GM12878 (cell line): Measurements from ENCODE around the gene TBC1D8.

Experiments
- SMC3 ChIP-seq: IDR thresholded peaks from 2 replicates; pipeline ENCODE4 v1.6.1; 2011; ENCODE audit warnings: low read length, improper control_type of control experiment, borderline replicate concordance
- YY1 ChIP-seq: IDR thresholded peaks from 2 replicates; pipeline ENCODE4 v1.6.1; 2011; ENCODE audit warnings: low read depth, mild to moderate bottlenecking, low read length
- TF ChIP-seq, protein P1 (sequence below), 3 experiments: IDR thresholded peaks in 2 of 3; conservative IDR thresholded peaks in 1 of 3; 2 replicates each; pipeline ENCODE4 v1.5.1; 2011; ENCODE audit warnings: low read depth in 3 of 3, low read length in 3 of 3, mild to moderate bottlenecking in 3 of 3, control low read depth in 2 of 3, moderate library complexity in 2 of 3, inconsistent platforms in 1 of 3, mixed read lengths in 1 of 3; ENCODE audit not compliant: control insufficient read depth in 2 of 3, insufficient read depth in 1 of 3; ENCODE audit errors: extremely low read depth in 1 of 3

DNA sequence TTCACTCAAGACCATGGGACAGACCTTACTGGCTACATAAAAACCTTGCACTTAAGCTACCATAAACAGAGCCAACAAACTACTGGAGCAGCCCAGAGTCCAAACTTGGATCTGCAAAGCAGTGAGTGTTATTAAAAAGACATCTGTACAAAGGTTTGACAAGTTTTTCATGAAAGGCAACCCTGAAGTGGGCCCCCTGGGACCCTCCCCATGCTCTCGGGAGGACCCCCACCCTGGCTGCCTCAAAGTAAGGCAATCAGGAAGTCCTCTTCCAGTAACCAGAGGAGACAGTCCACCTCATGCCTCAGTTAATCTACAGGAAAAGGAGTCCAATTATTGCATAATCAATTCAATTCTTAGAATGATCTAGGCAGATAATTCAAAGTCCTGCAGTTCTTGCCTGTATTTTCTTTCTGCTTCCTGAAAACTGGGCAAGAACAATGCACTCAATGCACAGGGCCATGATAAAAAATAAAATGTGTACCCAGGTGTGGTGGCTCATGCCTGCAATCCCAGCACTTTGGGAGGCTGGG is 69.7 kb downstream of the TBC1D8 start:
- TF ChIP-seq, protein P1, sequence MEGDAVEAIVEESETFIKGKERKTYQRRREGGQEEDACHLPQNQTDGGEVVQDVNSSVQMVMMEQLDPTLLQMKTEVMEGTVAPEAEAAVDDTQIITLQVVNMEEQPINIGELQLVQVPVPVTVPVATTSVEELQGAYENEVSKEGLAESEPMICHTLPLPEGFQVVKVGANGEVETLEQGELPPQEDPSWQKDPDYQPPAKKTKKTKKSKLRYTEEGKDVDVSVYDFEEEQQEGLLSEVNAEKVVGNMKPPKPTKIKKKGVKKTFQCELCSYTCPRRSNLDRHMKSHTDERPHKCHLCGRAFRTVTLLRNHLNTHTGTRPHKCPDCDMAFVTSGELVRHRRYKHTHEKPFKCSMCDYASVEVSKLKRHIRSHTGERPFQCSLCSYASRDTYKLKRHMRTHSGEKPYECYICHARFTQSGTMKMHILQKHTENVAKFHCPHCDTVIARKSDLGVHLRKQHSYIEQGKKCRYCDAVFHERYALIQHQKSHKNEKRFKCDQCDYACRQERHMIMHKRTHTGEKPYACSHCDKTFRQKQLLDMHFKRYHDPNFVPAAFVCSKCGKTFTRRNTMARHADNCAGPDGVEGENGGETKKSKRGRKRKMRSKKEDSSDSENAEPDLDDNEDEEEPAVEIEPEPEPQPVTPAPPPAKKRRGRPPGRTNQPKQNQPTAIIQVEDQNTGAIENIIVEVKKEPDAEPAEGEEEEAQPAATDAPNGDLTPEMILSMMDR (IDR thresholded peaks at IDR 0.05 in 2 of 3, conservative IDR thresholded peaks at IDR 0.05 in 1 of 3; ENCODE audit: control insufficient read depth in 2 of 3, extremely low read depth in 1 of 3, insufficient read depth in 1 of 3, low read depth in 3 of 3, low read length in 3 of 3): no peak
- no peak for TF ChIP-seq YY1
- no peak for TF ChIP-seq SMC3
